AG04450 (cell line): ENCODE data around the gene CIRBP. TPM values are rescaled to one million over a fixed set of nuclear protein-coding genes. Genes with fewer than 3 reads are reported as not detected.

ENCODE experiments used
- CTCF ChIA-PET: fragments of 300-600, 350-600 bp; formaldehyde crosslinking; extraction: SDS; loops from one replicate; lab custom pipeline; 2022; ENCODE audit warnings: antibody characterized with exemption, inconsistent platforms; lab: Charles Lee
- POLR2A ChIA-PET: fragments of 350-600 bp; formaldehyde crosslinking; extraction: SDS; loops from one replicate; lab custom pipeline; 2021; ENCODE audit warnings: antibody characterized with exemption, inconsistent platforms; lab: Yijun Ruan, JAX
- DNase-seq: peaks from one replicate; pipeline ENCODE4 v3.0.0-alpha.2; 2011; ENCODE audit warnings: low read depth, low spot score
- H3K27ac ChIP-seq: one replicate; pipeline ENCODE4 v1.5.1; 2012; ENCODE audit warnings: low read depth, low read length, control low read depth
- H3K27me3 ChIP-seq: one replicate; pipeline ENCODE4 v1.6.0; 2012; ENCODE audit warnings: low read length; ENCODE audit not compliant: control insufficient read depth, insufficient read depth
- H3K4me3 ChIP-seq: 2 replicates; pipeline ENCODE4 v1.5.1; 2011; ENCODE audit warnings: mild to moderate bottlenecking, low read depth, low read length, control low read depth
- H3K9me3 ChIP-seq: 2 replicates; pipeline ENCODE4 v1.5.1; 2012; ENCODE audit warnings: low read length; ENCODE audit not compliant: control insufficient read depth, insufficient read depth
- polyA plus RNA-seq: library from polyadenylated mRNA; depleted of rRNA; stranded (reverse); fragments of >200 nt; gene quantifications from 2 replicates; pipeline ENCODE4 v1.2.3, GENCODE V29; 2011
- TF ChIP-seq, protein P1 (sequence below): IDR thresholded peaks from 2 replicates; pipeline ENCODE4 v1.5.1; 2011; ENCODE audit warnings: low read depth, low read length, control low read depth, inconsistent platforms

The CIRBP gene
- polyA plus RNA-seq, 1 experiment = 269 TPM

DNA sequence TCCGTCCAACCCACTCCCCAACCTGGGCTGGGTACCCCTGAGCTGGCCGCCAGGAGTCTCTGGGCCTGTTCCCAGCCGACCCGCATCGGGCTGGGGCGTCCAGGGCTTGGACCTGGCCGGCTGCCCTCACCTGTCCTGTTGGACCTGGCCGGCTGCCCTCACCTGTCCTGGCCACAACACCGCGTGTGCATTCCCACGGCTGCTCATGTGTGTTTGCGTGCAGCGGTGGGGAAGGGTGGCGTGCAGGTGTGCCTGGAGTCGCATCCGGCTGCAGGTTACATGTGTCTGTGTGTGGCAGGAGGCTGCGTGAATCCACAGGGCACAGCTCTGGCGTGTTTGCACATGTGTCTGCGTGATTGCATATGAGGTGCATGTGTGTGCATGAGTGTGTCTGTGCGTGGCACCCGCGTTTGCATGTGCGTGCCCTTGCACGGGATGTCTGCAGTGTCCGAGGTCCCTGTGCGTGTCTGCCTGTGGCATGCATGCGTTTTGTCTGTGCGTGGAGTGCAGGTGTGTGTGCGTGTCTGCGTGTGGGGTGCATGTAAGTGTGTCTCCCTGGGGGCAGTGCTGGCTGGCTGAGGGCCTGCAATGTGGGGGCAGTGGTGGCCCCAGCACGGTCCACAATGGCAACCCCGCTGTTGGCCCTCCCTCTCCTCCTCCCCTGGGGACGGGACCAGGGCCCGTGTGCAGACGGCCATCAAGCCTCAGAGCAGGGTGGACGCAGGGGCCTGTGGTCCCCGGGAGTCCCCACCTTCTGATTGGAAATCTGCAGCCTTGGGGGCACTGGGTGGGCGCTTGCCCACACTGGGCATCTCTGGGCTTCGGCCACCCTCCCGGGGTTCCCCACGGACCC, 19.9 kb downstream of the CIRBP start:
- CTCF ChIA-PET = no interaction called here
- no peak for DNase-seq
- Histone ChIP-seq H3K9me3 (no peaks in the 10 kb centered on the region; the same call in 1 of the 2 replicates), H3K4me3 (no peak overlapping the region), H3K27ac (no peak overlapping the region), H3K27me3 (peaks cover 46% of the 10 kb centered on the region)
- POLR2A ChIA-PET = no interaction called here
- TF ChIP-seq, protein P1, sequence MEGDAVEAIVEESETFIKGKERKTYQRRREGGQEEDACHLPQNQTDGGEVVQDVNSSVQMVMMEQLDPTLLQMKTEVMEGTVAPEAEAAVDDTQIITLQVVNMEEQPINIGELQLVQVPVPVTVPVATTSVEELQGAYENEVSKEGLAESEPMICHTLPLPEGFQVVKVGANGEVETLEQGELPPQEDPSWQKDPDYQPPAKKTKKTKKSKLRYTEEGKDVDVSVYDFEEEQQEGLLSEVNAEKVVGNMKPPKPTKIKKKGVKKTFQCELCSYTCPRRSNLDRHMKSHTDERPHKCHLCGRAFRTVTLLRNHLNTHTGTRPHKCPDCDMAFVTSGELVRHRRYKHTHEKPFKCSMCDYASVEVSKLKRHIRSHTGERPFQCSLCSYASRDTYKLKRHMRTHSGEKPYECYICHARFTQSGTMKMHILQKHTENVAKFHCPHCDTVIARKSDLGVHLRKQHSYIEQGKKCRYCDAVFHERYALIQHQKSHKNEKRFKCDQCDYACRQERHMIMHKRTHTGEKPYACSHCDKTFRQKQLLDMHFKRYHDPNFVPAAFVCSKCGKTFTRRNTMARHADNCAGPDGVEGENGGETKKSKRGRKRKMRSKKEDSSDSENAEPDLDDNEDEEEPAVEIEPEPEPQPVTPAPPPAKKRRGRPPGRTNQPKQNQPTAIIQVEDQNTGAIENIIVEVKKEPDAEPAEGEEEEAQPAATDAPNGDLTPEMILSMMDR = no peak

GRCh38 chr19:1289686-1290025, 20.5 kb downstream of the CIRBP start:
- peaks cover 43% of the 10 kb centered on the region for H3K27me3 ChIP-seq
- POLR2A ChIA-PET = no interaction called here
- TF ChIP-seq, protein P1 = no peak

DNA sequence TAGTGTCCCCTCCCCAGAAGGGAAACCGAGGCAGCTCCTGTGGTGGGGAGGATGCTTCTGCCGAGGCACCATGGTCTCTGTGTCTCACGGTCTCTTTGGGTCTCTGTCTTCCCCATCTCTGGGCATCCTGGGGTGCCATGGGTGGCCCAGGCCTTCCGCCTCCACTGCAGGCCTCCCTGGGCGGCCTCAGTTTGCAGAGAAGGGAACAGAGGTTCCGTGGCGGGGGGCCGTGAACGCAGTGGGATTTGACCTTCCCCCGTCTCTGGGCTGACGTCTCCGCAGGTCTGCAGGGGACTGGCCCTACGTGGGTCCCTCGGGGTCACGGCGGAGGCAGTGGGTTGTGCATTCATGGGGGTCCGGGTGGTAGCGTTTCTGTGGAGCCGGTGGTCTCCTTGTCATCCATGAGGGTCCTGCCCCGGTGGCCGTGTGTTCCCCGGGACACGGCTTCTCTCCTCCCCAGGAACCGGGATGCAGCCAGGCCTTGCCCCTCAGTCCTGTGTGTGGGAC, 21.1 kb downstream of the CIRBP start:
- ChIA-PET CTCF (no interaction called here), POLR2A (no interaction called here)
- H3K27me3 ChIP-seq = peaks cover 38% of the 10 kb centered on the region
- no peak overlapping the region for H3K4me3 ChIP-seq
- no peak overlapping the region for H3K27ac ChIP-seq
- TF ChIP-seq, protein P1 = no peak
- no peak for DNase-seq
- no peaks in the 10 kb centered on the region; the same call in 1 of the 2 replicates for H3K9me3 ChIP-seq

More at GRCh38 chr19:1289686-1290025, 20.5 kb downstream of the CIRBP start:
- CTCF ChIA-PET = no interaction called here
- H3K9me3 ChIP-seq = no peaks in the 10 kb centered on the region; the same call in 1 of the 2 replicates
- no peak for DNase-seq
- no peak overlapping the region for H3K4me3 ChIP-seq
- no peak overlapping the region for H3K27ac ChIP-seq

DNA sequence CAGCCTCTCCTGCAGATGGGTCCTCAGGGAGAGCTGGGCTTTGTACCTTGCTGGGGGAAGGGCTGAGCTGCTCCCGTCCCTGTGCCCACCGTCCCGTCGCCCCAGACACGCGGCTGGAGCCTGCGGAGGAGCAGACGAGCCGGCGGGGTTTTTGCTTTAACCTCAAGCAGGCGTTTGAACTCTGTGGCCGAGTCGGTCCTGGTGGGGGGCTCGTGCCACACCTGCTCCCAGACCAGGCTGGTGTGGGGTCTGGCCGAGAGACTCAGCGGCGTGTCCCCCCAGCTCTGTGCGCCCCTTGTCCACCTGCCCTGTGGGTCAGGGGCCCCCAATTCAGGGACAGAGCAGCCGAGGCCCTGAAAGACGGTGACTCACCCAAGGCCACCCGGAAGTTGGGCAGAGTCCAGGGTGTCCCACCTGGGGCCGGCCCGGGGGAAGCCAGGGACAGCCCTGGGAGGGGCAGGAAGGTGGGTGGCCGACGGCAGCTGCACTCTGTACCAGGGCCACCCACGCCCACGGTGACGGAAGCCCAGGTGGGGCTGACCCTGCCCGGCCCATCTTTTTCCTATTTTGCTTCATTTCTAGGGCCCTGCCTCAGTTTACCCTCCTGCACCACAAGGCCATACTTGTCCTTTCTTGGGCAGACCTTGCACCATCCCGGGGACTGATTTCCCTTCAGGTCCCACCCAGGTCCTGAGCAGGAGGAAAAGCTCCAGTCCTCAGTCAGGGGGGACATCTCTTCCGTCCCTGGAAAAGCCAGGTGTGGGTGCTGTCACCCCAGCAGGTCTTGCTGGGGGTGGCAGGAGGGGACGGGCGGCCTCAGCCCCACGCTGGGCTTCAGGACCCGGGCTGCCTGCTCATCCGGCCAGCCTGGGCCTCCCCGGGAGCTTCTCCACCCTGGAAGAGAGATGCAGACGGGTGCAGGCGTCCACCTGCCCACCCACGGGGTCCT, 21.8 kb downstream of the CIRBP start:
- Histone ChIP-seq H3K27ac (no peak overlapping the region), H3K9me3 (no peaks in the 10 kb centered on the region; the same call in 1 of the 2 replicates), H3K27me3 (peaks cover 37% of the 10 kb centered on the region), H3K4me3 (no peak overlapping the region)
- TF ChIP-seq, protein P1 = no peak
- ChIA-PET POLR2A (interaction anchor here (0.7 to 1.4 kb wide), 3 partner anchors 20 to 92 kb away, joined by 3 to 5 read pairs (median 4); partner anchors contain the start of gene NDUFS7), CTCF (no interaction called here)
- DNase-seq = no peak
